Cardiac fibroblast (primary cell): Measurements from ENCODE around the gene FBLIM1.
A peak's percentile ranks its signal among the peaks of the same experiment; 100 is the strongest.

Experiments
- DNase-seq, 2 donors: peaks; one replicate each; pipeline versions ENCODE4 v3.0.0 to v3.0.0-alpha.2; 2010; ENCODE audit warnings: low read depth in 2 of 2
- H3K4me3 ChIP-seq, 2 donors: replicated peaks in 1 of 2; 1 replicate in 1 of 2; 2 replicates in 1 of 2; pipeline ENCODE4 v1.5.1; 2011; ENCODE audit warnings: low read depth in 2 of 2, low read length in 2 of 2, mild to moderate bottlenecking in 2 of 2, moderate library complexity in 1 of 2
- TF ChIP-seq, protein P1 (sequence below): IDR thresholded peaks from one replicate; pipeline ENCODE4 v1.5.1; 2011; ENCODE audit warnings: low read depth, mild to moderate bottlenecking, low read length, inconsistent platforms

The FBLIM1 gene, protein sequence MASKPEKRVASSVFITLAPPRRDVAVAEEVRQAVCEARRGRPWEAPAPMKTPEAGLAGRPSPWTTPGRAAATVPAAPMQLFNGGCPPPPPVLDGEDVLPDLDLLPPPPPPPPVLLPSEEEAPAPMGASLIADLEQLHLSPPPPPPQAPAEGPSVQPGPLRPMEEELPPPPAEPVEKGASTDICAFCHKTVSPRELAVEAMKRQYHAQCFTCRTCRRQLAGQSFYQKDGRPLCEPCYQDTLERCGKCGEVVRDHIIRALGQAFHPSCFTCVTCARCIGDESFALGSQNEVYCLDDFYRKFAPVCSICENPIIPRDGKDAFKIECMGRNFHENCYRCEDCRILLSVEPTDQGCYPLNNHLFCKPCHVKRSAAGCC

DNA sequence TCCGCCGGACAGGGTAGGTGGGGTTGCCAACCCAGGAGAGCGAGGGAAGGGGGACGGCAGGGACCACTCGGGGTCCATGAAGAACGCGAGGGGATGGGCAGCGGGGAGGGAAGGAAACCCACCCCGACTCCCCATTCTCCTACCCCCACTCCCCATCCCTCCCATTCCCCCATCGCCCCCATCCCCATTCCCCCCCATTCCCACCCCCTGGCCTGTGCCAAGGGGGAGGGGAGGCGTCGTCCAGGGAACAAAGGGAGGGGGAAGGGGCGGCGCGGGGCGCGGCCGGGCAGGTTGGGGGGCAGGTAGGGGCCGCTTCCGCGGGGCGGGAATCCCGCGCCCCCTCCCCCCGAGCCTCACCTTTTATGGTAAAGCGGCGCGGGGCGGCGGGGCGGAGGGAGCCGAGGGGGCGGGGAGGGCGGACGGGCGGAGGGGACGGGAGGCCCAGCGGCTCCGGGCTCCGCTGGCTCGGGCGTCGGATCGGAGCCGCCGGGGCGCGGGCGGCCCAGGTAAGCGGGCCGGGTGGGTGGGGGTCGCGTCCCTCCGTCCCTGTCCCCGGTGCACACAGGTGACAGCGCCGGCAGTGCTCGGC is at the start of gene FBLIM1:
Gene FBLIM1 (plus strand): TSS at position 453 of the 589 bp plus-strand sequence. CDS start 6,189 bp downstream, outside the sequence.
- H3K4me3 ChIP-seq, result peak within 1 kb of the TSS; percentile 75 to 88
- DNase-seq, result peak in 1 of 2 donors; percentile 36
- TF ChIP-seq, protein P1, sequence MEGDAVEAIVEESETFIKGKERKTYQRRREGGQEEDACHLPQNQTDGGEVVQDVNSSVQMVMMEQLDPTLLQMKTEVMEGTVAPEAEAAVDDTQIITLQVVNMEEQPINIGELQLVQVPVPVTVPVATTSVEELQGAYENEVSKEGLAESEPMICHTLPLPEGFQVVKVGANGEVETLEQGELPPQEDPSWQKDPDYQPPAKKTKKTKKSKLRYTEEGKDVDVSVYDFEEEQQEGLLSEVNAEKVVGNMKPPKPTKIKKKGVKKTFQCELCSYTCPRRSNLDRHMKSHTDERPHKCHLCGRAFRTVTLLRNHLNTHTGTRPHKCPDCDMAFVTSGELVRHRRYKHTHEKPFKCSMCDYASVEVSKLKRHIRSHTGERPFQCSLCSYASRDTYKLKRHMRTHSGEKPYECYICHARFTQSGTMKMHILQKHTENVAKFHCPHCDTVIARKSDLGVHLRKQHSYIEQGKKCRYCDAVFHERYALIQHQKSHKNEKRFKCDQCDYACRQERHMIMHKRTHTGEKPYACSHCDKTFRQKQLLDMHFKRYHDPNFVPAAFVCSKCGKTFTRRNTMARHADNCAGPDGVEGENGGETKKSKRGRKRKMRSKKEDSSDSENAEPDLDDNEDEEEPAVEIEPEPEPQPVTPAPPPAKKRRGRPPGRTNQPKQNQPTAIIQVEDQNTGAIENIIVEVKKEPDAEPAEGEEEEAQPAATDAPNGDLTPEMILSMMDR, result no peak

DNA sequence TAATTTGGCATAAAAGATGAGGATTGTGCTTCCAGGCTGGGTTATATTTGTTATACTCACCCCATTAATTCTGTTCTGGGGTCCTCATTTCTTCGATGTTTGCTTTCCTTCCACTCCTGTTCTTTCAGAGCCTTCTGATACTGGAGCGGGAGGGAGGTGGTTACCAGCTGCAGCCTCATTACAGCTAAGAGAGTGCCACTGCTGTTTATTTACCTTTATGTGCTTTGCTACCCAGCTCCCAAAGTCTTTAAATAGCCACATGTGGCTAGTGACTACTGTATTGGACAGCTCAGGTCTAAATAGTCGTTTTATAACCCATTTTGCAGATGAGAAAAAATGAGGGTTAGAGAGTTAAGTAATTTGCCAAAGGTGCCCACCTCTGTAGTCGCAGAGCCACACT is 49.4 kb upstream of the FBLIM1 start:
- no peak for DNase-seq
- TF ChIP-seq, protein P1, result no peak
- H3K4me3 ChIP-seq, result no peak overlapping the region

DNA sequence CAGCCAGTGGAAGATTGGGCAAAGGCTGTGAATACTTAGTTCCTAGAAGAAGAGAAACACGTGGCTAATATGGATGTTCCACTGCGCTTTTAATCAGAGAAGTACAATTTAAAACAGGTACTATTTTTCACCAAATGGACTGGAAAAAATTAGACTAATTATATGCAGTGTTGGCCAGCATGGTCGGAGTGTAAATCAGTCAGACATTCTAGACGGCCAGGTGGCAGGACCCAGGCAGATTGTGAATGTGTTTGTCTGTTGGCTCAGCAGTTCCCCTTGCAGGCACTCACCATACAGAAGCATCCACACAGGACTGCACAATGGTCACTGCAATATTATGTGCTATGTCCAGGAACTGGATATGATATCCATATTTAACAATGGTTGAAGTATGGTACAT is 46.4 kb upstream of the FBLIM1 start:
- TF ChIP-seq, protein P1, result no peak
- no peak for DNase-seq
- no peak overlapping the region for H3K4me3 ChIP-seq

DNA sequence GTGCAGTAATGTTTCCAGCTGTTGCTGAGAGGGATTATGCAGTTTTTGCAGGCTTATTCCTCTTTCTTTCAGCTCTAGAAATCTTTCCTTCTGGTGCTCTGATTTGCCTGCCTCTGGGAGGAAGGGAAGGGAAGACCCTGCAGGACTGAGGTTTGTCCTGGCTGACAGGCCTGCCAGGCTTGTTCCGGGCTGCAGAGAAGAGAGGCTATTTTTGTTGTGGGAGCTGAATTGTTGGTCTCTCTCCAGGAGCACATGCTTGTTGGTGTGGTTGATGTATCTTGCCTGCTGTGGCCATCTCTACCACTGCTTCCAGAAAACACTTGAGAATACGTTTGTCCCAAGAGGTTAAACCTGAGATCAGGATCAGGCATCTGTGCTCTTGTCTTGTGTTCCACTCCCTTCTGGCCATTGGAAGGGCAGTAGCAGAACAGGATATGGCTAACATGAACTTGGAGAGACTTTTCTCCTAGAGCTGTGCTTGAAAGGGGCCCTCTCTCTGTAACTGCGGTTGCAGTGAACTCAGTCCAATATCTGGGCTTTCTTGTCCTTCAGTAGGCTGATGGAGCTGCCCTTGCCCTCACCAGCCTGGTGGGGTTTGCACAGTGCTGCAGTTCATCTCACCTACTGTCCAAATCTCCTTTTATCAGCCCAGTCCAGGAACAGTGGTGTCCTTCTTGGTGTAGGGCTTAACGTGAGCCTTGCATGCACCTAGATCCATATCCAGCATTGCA is 44.0 kb upstream of the FBLIM1 start:
- peak; percentile 36 to 89 for DNase-seq
- H3K4me3 ChIP-seq, result no peak overlapping the region
- TF ChIP-seq, protein P1, result no peak

DNA sequence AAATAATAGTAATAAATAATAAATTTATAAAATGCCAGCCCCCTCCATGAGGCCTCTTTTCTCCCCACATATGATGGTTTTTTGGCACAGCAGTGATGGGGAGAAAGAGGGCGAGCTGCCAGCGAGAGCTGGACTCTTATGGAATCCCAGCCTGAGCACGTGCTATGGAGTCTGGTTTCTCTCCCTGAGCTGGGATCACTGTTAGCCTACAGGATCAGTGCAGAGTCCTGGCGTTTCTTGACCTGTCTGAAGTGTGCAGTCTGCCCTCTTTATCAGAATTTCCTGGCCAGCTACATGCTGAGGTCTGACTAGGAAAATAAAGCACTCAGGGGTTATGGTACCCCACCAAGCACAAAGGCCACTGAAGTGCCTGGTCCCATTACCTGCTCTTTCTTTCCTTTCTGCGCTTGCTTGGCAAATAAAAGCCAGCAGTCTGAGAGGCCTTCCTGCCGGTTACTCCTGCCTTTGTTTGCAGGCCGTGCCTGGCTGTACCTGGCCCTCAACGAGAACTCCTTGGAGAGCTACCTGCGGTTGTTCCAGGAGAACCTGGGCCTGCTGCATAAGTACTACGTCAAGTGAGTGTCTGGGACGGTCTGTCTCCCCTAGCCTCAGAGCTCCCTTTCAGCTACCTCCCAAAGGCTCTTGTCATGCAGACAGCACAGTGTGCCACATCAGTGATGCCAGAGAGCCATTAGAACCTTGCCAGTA is 41.0 kb upstream of the FBLIM1 start:
- TF ChIP-seq, protein P1, result no peak
- H3K4me3 ChIP-seq, result no peak overlapping the region
- DNase-seq, result peak in 1 of 2 donors; percentile 35

DNA sequence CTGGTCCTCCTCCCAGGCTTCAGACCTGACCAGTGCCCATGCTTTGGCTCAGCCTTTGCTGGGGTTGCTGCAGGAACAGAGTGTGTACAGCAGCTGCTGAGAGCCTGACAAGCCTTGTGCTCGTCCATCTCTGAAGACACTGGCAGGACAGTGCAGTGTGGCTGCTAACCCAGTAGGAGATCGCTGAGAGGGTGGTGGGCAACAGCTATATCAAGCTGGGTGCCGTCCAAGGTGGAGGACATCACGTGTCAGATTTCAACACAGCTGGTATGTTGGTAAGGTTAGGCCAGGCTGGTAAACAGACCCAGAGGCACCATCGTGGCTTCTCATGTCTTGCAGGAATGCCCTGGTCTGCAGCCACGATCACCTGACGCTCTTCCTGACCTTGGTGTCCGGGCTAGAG is 40.4 kb upstream of the FBLIM1 start:
- no peak overlapping the region for H3K4me3 ChIP-seq
- no peak for DNase-seq
- TF ChIP-seq, protein P1, result no peak
